Peyer's patch (tissue), 4 donors: ENCODE measurements around the gene ONECUT1.

Experiments
- CTCF ChIP-seq, 6 experiments: fragments of 450-650 bp in 4 of 6; fragments of 200-600 bp in 2 of 6; sonication (generic) in 1 of 6; IDR thresholded peaks; one replicate each; pipeline ENCODE4 v1.5.1; 2017 to 2019; ENCODE audit warnings: antibody characterized with exemption in 6 of 6, mild to moderate bottlenecking in 3 of 6, moderate library complexity in 1 of 6
- POLR2A ChIP-seq, 2 donors: fragments of 450-650 bp; IDR thresholded peaks; one replicate each; pipeline ENCODE4 v1.5.1; 2017; ENCODE audit warnings: antibody characterized with exemption in 2 of 2, mild to moderate bottlenecking in 2 of 2, moderate library complexity in 2 of 2

DNA sequence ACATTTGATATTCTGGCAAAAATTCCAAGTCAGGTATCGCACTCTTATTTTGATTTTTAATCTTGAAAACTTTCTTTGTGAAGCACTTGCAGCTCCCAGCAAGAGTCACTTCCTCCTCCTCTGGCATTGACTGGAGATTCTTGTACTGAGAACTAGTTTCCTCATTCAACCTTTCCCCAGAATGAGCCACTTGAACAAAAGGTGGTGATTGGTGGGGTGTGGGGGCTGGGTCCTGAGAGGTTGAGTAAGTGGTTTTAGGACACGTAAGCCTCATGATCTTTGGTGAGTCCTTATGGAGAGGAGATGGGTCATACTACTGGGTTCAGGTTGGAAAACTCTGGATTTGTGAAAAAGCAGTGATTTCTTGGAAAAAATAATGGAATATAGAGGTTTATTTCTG is 32.3 kb upstream of the ONECUT1 start:
- no peak for TF ChIP-seq CTCF (IDR thresholded peaks at IDR 0.05)
- TF ChIP-seq POLR2A (IDR thresholded peaks at IDR 0.05): no peak
